AG09309 (cell line): ENCODE measurements around the gene OSBPL10.

ENCODE experiments used
- DNase-seq: peaks from one replicate; pipeline ENCODE4 v3.0.0-alpha.2; 2010; ENCODE audit warnings: low read depth
- H3K4me3 ChIP-seq: 2 replicates; pipeline ENCODE4 v1.5.1; 2011; ENCODE audit warnings: mild to moderate bottlenecking, low read depth, low read length, moderate library complexity; ENCODE audit not compliant: control insufficient read depth
- TF ChIP-seq, protein P1 (sequence below): IDR thresholded peaks from 2 replicates; pipeline ENCODE4 v1.5.1; 2011; ENCODE audit warnings: mild to moderate bottlenecking, low read depth, low read length, inconsistent platforms; ENCODE audit not compliant: insufficient read depth, control insufficient read depth; ENCODE audit errors: missing control alignments

The OSBPL10 gene

DNA sequence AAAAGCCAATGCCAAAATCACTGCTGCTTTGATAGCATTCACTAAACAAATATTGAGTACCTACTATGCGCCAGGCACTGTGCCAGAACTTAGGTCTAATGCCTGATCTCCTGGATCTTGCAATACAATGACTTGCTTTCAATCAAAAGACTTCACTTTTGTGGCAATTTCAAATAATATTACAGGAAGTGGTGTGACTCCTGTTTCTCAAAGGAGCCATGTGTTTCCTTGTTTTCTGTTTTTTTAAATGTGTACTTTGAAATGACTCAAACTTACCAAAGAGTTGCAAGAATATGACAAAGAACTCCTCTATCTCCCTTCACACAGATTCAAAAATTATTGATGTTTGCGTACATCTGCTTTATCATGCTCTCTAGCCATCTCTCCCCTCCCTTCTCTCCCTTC, 18.3 kb downstream of the OSBPL10 start:
- TF ChIP-seq, protein P1, sequence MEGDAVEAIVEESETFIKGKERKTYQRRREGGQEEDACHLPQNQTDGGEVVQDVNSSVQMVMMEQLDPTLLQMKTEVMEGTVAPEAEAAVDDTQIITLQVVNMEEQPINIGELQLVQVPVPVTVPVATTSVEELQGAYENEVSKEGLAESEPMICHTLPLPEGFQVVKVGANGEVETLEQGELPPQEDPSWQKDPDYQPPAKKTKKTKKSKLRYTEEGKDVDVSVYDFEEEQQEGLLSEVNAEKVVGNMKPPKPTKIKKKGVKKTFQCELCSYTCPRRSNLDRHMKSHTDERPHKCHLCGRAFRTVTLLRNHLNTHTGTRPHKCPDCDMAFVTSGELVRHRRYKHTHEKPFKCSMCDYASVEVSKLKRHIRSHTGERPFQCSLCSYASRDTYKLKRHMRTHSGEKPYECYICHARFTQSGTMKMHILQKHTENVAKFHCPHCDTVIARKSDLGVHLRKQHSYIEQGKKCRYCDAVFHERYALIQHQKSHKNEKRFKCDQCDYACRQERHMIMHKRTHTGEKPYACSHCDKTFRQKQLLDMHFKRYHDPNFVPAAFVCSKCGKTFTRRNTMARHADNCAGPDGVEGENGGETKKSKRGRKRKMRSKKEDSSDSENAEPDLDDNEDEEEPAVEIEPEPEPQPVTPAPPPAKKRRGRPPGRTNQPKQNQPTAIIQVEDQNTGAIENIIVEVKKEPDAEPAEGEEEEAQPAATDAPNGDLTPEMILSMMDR: no peak
- no peak for DNase-seq
- H3K4me3 ChIP-seq: no peak overlapping the region

- H3K4me3 ChIP-seq: no peak overlapping the region
- DNase-seq: no peak
- TF ChIP-seq, protein P1: no peak
Observed at GRCh38 chr3:31960793-31961431, 20.1 kb downstream of the OSBPL10 start.

GRCh38 chr3:31959951-31960792, 20.9 kb downstream of the OSBPL10 start:
- TF ChIP-seq, protein P1: no peak
- no peak for DNase-seq
- peak overlapping the region; percentile 15 for H3K4me3 ChIP-seq

GRCh38 chr3:31959251-31959650, 21.8 kb downstream of the OSBPL10 start:
- TF ChIP-seq, protein P1: no peak
- no peak overlapping the region for H3K4me3 ChIP-seq
- no peak for DNase-seq

GRCh38 chr3:31958701-31959152, 22.3 kb downstream of the OSBPL10 start:
- DNase-seq: no peak
- TF ChIP-seq, protein P1: no peak
- H3K4me3 ChIP-seq: no peak overlapping the region

DNA sequence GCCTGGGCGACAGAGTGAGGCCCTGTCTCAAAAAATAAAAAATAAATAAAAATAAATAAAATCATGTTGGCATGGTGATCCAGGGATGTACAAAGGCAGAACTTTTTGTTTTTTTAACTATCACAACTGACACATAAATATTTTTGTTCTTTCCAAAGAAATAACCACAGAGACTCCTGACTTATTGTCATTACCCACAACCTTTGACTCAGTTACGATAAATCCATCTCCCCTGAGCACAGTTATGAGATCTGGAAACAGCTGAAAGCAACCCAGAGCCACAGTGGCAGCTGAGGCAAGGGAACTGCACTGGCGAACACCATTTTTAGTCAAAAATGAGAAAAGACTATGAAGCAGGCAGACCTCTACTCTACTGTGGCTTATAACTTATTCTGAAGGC, 24.0 kb downstream of the OSBPL10 start:
- no peak overlapping the region for H3K4me3 ChIP-seq
- DNase-seq: no peak
- TF ChIP-seq, protein P1: no peak
